ENCODE data around the gene DLGAP1.
"Not testable (repeated sequence)": the region's sequence is repeated elsewhere in the genome, so short reads cannot be mapped to it uniquely, and the experiment has no call there.

Gene DLGAP1

GRCh38 chr18:3584897-3585460, 870.1 kb downstream of the DLGAP1 start:
- DNase-seq (ENCODE audit: low spot score): no peak

DNA sequence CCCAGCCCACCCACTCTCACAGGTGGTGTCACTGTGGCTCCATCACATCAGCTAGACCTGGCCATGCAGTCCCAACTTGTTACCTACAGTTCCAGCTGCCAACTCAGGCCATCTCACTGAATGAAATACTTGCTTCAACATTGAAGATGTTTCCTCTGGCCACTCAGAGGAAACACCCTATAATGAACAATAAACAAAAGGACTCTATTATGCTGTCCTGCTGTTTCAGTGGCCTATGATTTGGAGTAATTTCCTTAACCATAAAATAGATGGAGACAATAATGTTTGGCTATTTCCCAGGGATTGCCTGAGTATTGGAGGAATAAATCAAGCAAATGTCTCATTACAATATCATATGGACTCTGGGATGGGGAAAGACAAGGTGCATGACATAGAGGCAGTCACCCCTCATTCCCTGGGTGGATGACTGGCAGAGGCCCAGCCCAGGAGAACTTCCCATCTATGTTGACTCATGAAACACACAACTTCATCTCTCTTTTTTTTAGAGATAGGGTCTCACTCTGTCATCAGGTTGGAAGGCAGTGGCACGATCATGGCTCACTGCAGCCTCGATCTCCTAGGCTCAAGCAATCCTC, 870.7 kb downstream of the DLGAP1 start:
- DNase-seq (ENCODE audit: low spot score): no peak

GRCh38 chr18:3583873-3584247, 871.2 kb downstream of the DLGAP1 start:
- DNase-seq (ENCODE audit: low spot score): no peak

DNA sequence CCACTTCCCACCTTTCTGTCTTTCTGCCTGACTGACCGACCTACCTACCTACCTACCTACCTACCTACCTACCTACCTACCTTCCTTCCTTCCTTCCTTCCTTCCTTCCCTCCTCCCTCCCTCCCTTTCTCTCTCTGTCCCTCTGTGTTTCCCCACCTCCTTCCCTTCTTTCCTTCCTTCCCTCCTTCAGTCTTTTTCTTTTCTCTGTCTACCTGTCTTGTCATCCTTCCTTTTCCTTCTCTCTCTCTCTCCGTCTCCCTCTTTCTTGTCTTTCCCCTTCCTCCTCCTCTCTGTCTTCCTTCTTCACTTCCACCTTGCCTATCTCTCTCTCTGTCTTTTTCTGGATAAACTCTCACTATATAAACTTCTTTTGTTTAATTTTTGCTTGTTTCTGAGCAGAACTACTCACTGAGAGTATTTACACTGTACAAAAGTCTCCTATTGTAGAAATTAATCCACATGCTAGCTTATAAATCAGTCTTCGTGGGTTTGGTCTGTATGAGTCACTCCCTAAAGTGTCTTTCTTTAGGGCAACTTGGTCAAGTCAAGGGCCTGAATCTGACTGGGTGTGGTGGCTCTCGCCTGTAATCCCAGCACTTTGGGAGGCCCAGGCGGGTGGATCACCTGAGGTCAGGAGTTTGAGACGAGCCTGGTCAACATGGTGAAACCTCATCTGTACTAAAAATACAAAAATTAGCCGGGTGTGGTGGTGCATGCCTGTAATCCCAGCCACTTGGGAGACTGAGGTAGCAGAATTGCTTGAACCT, 871.8 kb downstream of the DLGAP1 start:
- not testable (repeated sequence) for DNase-seq (ENCODE audit: low spot score)

DNA sequence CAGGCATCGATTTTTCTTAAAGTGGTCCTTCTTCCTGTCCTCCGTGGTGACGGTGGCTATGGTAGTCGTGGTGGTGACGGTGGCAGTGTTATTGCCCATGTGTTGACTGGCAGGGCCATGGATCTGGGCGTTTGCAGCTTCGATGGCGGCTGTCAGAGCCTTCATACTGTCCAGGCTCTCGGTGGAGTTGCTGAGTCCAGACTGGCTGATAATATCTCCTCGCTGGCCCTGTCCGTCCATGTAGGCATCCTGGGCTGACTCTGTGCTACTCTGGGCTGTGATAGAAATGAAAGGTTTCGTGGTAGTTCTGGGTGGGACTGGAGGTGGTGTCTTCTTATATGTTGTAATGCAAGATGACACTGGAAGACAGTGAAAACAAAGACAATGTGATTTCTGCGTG, 873.2 kb downstream of the DLGAP1 start:
- no peak for DNase-seq (ENCODE audit: low spot score)

DNA sequence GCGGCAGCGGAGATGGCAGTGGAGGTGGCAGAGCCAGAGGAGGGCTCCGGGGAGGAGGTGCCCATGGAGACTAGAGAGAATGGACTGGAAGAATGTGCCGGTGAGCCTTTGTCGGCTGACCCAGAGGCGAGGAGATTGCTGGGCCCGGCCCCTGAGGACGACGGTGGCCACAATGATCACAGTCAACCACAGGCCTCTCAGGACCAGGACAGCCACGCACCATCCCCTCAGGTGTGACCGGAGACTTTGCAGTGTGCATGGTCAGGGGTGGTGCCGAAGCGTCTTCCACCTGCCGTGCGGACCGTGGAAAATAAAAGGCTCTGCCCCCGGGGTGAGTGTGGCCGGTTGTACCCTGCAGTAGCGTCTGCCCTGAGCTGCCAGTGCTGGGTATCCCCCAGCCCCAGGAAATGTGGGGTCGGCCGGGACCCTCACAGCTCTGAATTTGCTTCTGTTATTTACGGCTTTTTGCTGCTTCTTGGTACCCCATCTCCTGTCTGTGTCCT, 874.5 kb downstream of the DLGAP1 start:
- DNase-seq (ENCODE audit: low spot score): not testable (repeated sequence)

DNA sequence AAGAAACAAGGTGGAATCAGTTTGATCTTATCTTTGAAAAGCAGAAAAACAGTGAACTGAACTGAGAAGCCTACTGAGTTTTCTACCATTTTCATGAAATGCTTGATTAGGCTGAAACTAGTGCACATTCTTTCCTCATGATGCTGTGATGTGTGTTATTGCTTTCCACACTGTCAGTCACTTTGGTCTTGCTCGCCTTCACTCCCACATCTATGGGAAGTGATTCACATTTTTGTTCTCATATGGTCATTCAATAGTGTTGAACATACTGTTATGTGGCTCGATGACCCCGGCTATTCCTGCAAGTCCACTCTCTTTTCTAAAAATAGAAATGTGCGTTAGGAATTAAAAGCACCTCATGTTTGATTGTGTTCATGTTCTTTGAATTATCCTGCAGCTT, 875.4 kb downstream of the DLGAP1 start:
- no peak for DNase-seq (ENCODE audit: low spot score)

DNA sequence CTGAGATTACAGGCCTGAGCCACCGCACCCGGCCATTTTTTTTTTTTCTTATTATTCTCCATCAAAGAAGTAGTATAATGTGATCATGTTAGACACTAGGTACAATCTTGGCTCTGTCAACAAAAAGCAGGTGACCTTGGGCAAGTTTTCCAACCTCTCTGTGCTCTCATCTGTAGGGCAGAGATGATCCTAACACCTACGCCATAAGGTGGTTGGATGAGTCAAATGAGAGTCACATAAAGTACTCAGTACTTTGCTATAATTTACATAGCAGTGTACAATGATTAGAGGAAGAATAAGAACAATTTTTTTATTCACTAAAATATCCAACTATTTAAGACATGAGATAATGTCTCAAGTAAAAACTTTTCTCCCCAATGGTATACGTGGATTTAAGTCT, 876.5 kb downstream of the DLGAP1 start:
- DNase-seq (ENCODE audit: low spot score): no peak

GRCh38 chr18:3577281-3577855, 877.7 kb downstream of the DLGAP1 start:
- DNase-seq (ENCODE audit: low spot score): peak; percentile 63

DNA sequence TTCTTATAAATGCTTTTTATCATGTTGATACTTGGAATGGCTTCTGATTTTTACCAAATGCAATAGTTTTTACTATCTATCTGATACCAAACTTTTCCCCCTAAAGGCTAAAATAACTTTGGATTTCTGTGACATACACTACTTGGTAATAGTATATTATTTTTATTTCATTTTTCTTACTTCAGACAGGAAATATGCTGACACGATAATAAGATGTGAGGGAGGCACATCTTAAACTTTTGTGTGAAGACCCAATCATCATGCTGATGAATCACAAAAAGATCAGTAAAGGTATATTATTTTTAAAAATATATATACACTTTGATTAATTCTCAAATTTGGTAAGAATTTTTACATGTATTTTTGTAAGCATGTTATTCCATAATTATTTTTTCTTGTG, 882.3 kb downstream of the DLGAP1 start:
- no peak for DNase-seq (ENCODE audit: low spot score)

- no peak for DNase-seq (ENCODE audit: low spot score)
Observed at GRCh38 chr18:3566851-3567250, 888.3 kb downstream of the DLGAP1 start.

DNA sequence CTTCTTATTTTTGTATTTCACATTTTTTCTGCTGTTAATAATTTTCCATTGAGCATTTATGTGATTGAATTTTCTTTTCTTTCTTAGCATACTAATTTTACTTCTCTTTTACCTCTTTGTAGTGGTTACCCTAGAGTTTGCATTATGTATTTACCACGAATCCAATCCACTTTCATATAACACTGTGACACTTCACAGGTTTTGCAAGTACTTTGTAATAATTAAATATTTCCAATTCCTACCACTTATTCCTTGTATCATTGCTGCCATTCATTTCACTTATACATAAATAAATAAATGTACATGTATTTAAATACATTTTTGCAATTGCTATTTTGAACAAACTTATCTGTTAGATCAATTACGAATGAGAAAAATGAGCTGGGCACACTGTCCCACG, 894.4 kb downstream of the DLGAP1 start:
- no peak for DNase-seq (ENCODE audit: low spot score)

- DNase-seq (ENCODE audit: low spot score): no peak
Observed at GRCh38 chr18:3554811-3555427, 900.2 kb downstream of the DLGAP1 start.

GRCh38 chr18:3554091-3554601, 901.0 kb downstream of the DLGAP1 start:
- no peak for DNase-seq (ENCODE audit: low spot score)

- DNase-seq (ENCODE audit: low spot score): no peak
Observed at GRCh38 chr18:3552305-3552704, 902.8 kb downstream of the DLGAP1 start.

DNA sequence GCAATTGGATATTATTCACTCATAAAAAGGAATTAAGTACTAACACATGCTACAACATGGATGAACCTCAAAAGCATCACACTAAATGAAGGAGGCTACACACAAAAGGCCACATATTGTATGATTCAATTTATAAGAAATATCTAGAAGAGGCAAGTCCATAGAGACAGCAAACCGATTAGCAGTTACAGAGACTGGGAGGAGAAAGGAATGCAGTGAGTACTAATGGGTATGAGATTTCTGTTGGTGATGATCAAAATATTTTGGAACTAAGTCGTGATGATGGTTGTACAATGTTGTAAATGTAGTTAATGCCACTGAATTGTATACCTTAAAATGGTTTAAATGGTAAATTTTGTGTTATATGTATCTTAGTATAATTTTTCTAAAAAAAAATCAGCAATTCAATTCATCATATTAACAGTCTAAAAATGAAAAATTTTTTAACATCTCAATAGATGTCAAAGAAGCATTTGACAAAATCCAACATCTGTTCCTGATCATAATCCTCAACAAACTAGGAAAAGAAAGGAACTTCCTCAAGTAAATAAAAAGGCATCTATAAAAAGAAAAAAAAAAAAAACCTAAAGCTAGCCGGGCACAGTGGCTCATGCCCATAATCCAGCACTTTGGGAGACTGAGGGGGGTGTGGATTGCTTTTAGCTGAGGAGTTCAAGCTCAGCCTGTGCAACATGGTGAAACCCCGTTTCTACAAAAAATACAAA, 907.1 kb downstream of the DLGAP1 start:
- DNase-seq (ENCODE audit: low spot score): no peak

DNA sequence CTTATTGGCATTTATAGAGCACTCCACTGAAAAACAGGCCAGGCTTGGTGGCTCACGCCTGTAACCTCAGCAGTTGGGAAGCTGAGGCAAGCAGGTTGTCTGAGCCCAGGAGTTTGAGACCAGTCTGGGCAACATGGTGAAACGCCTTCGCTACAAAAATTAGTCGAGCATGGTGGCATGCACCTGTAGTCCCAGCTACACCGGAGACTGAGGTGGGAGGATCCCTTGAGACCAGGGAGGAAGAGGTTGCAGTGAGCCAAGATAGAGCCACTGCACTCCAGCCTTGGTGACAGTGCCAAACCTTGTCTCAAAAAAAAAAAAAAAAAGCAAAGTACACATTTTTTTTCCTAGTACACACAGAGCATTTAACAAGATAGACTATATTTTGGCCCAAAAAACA, 909.0 kb downstream of the DLGAP1 start:
- DNase-seq (ENCODE audit: low spot score): no peak

DNA sequence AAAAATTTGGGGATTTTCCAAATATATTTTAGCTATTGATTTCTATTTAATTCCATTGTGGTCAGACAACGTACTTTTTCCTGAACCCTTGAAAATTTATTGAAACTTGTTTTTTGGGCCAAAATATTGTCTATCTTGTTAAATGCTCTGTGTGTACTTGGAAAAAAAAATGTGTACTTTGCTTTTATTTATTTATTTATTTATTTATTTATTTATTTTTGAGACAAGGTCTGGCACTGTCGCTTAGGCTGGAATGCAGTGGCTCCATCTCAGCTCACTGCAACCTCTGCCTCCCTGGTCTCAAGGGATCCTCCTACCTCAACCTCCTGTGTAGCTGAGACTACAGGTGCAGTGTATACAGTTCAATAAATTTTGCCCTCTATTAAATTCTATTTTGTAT, 910.6 kb downstream of the DLGAP1 start:
- DNase-seq (ENCODE audit: low spot score): no peak

GRCh38 chr18:3541549-3542386, 913.3 kb downstream of the DLGAP1 start:
- no peak for DNase-seq (ENCODE audit: low spot score)

GRCh38 chr18:3540805-3541548, 914.1 kb downstream of the DLGAP1 start:
- no peak for DNase-seq (ENCODE audit: low spot score)

Measured in globus pallidus (tissue), 1 donor.